T-helper 17 cell (primary cell): ENCODE measurements around the gene TDRD9. TPM values are rescaled to one million over a fixed set of nuclear protein-coding genes. Genes with fewer than 3 reads are reported as not detected.
"Not testable (repeated sequence)": the region's sequence is repeated elsewhere in the genome, so short reads cannot be mapped to it uniquely, and the experiment has no call there.

Experiments used
- ATAC-seq: fragments of 150-1000 bp; cut with Tn5 transposase; 2 replicates; pipeline ENCODE4 v1.10.0; 2021; ENCODE audit warnings: mild to moderate bottlenecking, moderate library complexity
- DNase-seq, 3 donors: peaks; one replicate each; pipeline versions ENCODE4 v3.0.0 to v3.0.0-alpha.2; 2020 to 2021
- H3K9me3 ChIP-seq: one replicate; pipeline ENCODE4 v1.7.0; 2013; ENCODE audit warnings: low read length, mild to moderate bottlenecking; ENCODE audit not compliant: control insufficient read depth, poor library complexity, severe bottlenecking
- H3K27ac Mint-ChIP-seq: one replicate; pipeline ENCODE4 v1.8.0; 2022; ENCODE audit warnings: mild to moderate bottlenecking, moderate library complexity, mixed read lengths
- H3K27me3 Mint-ChIP-seq: one replicate; pipeline ENCODE4 v1.8.0; 2022; ENCODE audit warnings: mixed read lengths
- H3K36me3 Mint-ChIP-seq: one replicate; pipeline ENCODE4 v1.8.0; 2022; ENCODE audit warnings: low read depth, mixed read lengths
- H3K4me1 Mint-ChIP-seq: one replicate; pipeline ENCODE4 v1.8.0; 2022; ENCODE audit warnings: mild to moderate bottlenecking, mixed read lengths
- H3K4me3 Mint-ChIP-seq: one replicate; pipeline ENCODE4 v1.8.0; 2022; ENCODE audit warnings: mild to moderate bottlenecking, moderate library complexity, mixed read lengths
- total RNA-seq, 4 donors: library from RNA in 2 of 4; stranded (reverse) in 2 of 4; gene quantifications; one replicate each; pipeline ENCODE4 v1.2.3 and lab custom pipeline; 2022 to 2026

The TDRD9 gene
- total RNA-seq, 2 donors from 2014 or later = 1.0 TPM; not detected in 1

DNA sequence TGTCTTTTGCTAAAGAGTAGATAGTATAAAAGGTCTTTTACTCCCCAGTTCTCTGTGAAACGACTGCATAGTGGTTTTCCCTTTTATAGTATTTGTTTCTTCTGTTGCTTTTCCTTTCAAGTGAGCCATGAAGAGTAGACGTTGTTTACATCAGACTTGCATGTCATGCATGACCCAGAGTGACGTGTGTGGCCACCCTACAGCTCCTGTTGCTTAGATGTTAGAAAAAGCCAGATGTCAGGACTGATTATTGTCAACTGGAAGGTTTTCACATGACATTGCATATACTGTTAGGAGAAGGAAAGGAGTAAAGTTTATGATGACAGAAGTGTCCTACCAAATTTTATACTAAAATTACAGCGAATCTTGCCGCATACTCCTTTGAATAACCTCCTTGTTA is 15.4 kb downstream of the TDRD9 start:
- H3K4me3 Mint-ChIP-seq = no peak overlapping the region
- no peaks in the 10 kb centered on the region for H3K9me3 ChIP-seq
- H3K4me1 Mint-ChIP-seq = no peaks in the 10 kb centered on the region
- H3K27me3 Mint-ChIP-seq = peaks cover 62% of the 10 kb centered on the region
- DNase-seq (no peak), ATAC-seq (no peak)
- peaks cover 2% of the 10 kb centered on the region for H3K36me3 Mint-ChIP-seq
- no peak overlapping the region for H3K27ac Mint-ChIP-seq

DNA sequence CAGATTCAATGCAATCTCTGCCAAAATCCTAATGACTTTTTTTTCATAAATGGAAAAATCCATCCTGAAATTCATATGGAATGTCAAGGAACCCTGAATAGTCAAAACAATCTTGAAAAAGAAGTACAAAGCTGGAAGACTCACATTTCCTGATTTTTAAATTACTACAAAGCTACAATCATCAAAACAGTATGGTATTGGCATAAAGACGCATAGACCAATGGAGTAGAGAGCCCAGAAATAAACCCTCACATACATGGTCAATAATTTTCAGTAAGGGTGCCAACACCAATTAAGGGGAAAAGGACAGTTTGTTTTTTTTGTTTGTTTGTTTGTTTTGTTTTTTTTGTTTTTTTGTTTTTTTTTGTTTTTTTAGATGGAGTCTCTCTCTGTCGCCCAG is 18.7 kb downstream of the TDRD9 start:
- no peak overlapping the region for H3K4me3 Mint-ChIP-seq
- H3K27me3 Mint-ChIP-seq = peaks cover 65% of the 10 kb centered on the region
- H3K4me1 Mint-ChIP-seq = no peaks in the 10 kb centered on the region
- DNase-seq = no peak
- no peak for ATAC-seq
- no peak overlapping the region for H3K27ac Mint-ChIP-seq
- H3K36me3 Mint-ChIP-seq = peaks cover 2% of the 10 kb centered on the region
- no peaks in the 10 kb centered on the region for H3K9me3 ChIP-seq

DNA sequence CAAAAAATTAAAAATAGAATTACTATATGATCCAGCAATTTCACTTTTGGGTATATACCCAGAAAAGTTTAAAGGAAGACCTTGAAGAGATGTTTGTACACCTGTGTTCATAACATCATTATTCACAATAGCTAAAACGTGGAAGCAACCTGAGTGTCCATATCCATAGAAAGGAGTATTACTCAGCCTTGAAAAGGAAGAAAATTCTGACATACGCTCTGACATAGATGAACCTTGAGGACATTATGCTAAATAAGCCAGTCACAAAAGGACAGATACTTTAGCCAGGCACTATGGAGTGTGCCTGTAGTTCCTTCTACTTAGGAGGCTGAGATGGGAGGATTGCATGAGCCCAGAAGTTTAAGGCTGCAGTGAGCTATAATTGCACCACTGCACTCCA is 20.2 kb downstream of the TDRD9 start:
- Mint-ChIP-seq H3K4me1 (no peaks in the 10 kb centered on the region), H3K27me3 (peaks cover 65% of the 10 kb centered on the region), H3K36me3 (peaks cover 2% of the 10 kb centered on the region), H3K27ac (no peak overlapping the region), H3K4me3 (no peak overlapping the region)
- H3K9me3 ChIP-seq = no peaks in the 10 kb centered on the region
- DNase-seq (no peak), ATAC-seq (no peak)

DNA sequence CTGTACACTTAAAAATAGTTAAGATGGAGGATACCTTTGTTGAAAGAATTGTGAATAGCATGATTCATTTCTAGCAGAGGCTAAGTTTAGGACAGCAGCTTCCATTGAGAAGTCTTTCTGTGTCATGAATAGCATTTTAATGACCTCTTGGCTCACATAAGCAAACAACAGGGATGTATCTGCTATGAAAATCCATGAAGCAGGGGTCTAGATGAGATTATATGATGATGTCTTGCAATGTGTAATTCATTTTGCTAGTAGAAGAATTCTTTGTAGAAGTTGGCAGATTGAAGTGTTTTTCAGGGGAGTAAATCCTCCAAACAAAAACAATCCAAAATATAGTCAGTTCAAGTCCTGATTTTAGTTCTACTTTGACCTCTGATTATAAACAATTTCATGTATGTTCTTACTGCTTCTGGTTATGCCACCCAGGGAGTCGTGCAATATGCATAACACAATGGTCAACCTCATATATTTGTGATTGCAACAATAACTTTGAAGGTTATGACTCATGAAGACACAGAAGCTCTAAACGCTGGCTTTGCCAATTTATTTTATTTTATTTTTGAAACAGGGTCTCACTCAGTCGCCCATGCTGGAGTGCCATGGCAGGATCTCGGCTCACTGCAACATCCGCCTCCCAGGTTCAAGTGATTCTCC is 21.0 kb downstream of the TDRD9 start:
- peaks cover 65% of the 10 kb centered on the region for H3K27me3 Mint-ChIP-seq

DNA sequence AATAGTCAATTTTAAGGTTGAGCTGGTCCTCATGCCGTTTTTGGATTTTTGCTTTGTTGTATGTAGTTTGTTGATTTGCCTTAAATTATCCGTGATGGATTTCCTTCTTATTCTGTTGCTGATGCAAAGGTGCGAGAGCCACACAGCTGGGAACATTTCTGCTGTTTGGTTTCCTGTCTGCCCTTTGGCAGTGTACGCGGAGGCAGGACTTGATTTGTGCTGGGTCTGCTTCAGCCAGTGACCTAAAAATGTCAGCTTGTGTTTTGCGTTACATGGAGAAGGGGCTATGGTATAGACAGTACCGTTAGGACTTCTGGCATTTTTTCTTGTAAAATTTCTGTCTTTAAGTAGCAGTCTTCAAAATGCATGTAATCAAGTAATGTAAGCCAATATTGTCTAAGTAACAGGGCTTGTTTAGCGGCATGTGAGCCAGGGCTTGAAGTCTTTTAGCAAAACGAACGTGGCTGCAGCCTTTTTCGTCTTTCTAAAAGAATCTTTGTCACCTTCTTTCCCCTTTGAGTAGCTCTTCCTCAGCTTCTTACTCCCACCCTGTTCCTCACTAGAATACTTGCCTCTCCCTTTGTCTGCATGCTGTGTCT is 32.3 kb downstream of the TDRD9 start:
- ATAC-seq (no peak), DNase-seq (no peak)
- peaks cover 3% of the 10 kb centered on the region for H3K4me1 Mint-ChIP-seq
- no peaks in the 10 kb centered on the region for H3K9me3 ChIP-seq
- no peak overlapping the region for H3K27ac Mint-ChIP-seq
- peaks cover 30% of the 10 kb centered on the region for H3K27me3 Mint-ChIP-seq
- H3K4me3 Mint-ChIP-seq = no peak overlapping the region
- peaks cover 3% of the 10 kb centered on the region for H3K36me3 Mint-ChIP-seq

More for the DNA sequence above, 21.0 kb downstream of the TDRD9 start:
- Mint-ChIP-seq H3K36me3 (peaks cover 3% of the 10 kb centered on the region), H3K4me3 (no peak overlapping the region), H3K27ac (no peak overlapping the region), H3K4me1 (no peaks in the 10 kb centered on the region)
- DNase-seq (no peak), ATAC-seq (no peak)
- no peaks in the 10 kb centered on the region for H3K9me3 ChIP-seq

DNA sequence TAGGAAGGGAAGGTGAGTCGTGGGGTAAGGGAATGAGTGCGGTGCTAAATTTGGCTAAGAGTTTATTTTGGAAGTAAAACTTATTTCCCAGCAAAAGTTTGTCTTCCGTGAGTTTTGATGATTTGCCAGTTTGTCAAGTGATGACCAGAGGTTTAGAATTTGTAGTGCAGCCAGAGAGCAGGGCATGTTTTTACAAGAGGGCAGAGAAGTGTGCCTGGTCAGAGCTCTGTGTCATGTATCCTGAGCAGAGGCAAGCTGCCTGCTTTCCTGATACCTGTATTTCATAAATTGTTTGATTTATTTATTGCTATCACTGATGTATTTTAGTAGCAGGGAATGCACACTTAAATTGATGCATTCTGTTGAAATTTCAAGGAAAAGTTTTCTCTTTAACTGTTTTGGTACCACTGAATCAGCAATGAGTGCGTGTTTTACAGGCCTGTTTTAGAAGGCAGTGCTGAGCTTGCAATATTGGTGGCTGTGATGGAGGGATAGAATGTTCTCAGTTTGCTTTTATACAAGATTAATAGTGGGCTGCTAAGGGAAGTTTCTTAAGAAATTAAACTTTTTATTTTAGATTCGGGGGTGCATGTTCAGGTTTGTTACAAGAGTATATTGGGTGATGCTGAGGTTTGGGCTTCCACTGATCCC is 33.8 kb downstream of the TDRD9 start:
- no peaks in the 10 kb centered on the region for H3K9me3 ChIP-seq
- Mint-ChIP-seq H3K4me3 (no peak overlapping the region), H3K4me1 (peaks cover 3% of the 10 kb centered on the region), H3K27ac (no peak overlapping the region), H3K36me3 (peaks cover 3% of the 10 kb centered on the region), H3K27me3 (peaks cover 34% of the 10 kb centered on the region)
- ATAC-seq = no peak
- DNase-seq = no peak

DNA sequence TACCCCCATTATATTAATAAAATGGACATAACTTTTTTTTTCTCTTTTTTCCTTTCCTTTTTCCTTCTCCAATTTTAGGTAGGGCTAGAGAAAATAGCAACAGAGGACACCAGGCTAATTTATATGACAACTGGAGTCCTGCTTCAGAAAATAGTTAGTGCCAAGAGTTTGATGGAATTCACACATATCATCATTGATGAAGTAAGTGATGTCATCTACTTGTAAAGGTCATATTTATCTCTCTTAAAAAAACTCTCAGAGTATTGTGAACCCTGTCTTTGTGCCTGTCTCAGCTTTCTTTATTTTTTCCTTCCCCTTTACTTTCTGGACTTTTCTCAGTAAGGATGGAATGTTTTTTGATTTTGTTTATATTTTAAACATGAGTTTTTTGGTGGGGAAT is 38.4 kb downstream of the TDRD9 start:
- Mint-ChIP-seq H3K27me3 (peaks cover 40% of the 10 kb centered on the region), H3K4me1 (peaks cover 3% of the 10 kb centered on the region), H3K36me3 (peaks cover 1% of the 10 kb centered on the region), H3K27ac (no peak overlapping the region), H3K4me3 (no peak overlapping the region)
- H3K9me3 ChIP-seq = no peaks in the 10 kb centered on the region
- ATAC-seq = no peak
- DNase-seq = no peak

DNA sequence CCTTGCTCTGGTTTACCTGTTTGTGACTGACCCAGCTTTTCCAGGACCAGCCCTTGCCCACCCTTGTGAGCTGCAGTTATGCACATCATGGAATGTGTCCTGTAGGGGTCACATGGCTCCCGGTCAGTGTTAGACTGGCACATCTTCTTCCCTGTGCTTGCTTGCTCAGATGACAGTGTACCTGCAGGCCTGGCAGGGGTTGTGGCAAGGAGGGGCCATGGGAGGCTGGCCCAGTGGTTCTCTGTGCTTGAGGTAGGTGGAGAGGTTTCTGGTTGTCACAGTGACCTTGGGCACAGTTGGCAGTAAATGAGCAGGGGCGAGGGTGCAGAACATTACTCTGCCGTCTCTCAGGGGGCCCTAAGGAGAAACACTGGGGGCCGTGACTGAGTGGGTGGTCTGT is 41.7 kb downstream of the TDRD9 start:
- H3K36me3 Mint-ChIP-seq = no peaks in the 10 kb centered on the region

DNA sequence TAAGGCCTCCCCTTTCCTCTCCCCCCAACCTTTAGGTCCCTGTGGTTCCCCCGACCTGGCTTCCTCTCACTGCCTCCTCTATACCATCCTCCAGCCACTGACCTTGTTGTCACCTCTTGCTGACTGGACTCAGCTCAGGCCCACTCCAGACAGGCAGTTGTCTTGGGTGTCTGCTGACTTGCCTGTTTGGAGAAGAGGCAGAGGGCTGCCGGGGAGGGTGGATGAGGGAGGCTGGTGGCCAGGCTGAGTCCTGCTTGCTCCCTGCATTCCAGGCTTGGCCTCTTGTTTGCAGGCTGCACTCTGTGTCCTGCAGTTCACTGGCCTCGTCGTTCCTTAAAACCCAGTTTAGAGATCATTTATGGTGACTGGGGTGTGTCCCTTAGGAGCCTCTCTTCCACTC is 45.1 kb downstream of the TDRD9 start:
- Mint-ChIP-seq H3K4me1 (no peaks in the 10 kb centered on the region), H3K27ac (no peak overlapping the region), H3K27me3 (peaks cover 30% of the 10 kb centered on the region), H3K4me3 (no peak overlapping the region), H3K36me3 (no peaks in the 10 kb centered on the region)
- DNase-seq = no peak
- no peaks in the 10 kb centered on the region for H3K9me3 ChIP-seq
- ATAC-seq = no peak

More for the DNA sequence above, 41.7 kb downstream of the TDRD9 start:
- no peak overlapping the region for H3K27ac Mint-ChIP-seq
- H3K4me1 Mint-ChIP-seq = no peaks in the 10 kb centered on the region
- H3K9me3 ChIP-seq = no peaks in the 10 kb centered on the region
- no peak overlapping the region for H3K4me3 Mint-ChIP-seq
- DNase-seq = no peak
- H3K27me3 Mint-ChIP-seq = peaks cover 34% of the 10 kb centered on the region
- no peak for ATAC-seq

DNA sequence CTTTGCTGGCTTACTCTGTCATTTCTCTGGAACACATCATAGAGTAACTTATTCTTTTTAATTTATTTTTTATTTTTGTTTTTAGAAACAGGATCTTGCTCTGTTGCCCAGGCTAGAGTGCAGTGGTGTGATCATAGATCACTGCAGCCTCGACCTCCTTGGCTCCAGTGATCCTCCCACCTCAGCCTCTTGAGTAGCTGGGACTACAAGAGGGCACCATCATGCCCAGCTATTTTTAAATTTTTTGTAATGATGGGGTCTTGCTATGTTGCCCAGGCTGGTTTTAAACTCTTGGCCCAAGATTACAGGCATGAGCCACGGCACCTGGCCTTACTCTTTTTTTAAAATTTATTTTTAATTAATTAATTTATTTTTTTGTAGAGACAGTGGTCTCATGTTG is 46.3 kb downstream of the TDRD9 start:
- no peaks in the 10 kb centered on the region for H3K9me3 ChIP-seq
- no peak overlapping the region for H3K4me3 Mint-ChIP-seq
- DNase-seq (no peak), ATAC-seq (no peak)
- no peaks in the 10 kb centered on the region for H3K36me3 Mint-ChIP-seq
- no peaks in the 10 kb centered on the region for H3K4me1 Mint-ChIP-seq
- H3K27ac Mint-ChIP-seq = no peak overlapping the region
- peaks cover 25% of the 10 kb centered on the region for H3K27me3 Mint-ChIP-seq

DNA sequence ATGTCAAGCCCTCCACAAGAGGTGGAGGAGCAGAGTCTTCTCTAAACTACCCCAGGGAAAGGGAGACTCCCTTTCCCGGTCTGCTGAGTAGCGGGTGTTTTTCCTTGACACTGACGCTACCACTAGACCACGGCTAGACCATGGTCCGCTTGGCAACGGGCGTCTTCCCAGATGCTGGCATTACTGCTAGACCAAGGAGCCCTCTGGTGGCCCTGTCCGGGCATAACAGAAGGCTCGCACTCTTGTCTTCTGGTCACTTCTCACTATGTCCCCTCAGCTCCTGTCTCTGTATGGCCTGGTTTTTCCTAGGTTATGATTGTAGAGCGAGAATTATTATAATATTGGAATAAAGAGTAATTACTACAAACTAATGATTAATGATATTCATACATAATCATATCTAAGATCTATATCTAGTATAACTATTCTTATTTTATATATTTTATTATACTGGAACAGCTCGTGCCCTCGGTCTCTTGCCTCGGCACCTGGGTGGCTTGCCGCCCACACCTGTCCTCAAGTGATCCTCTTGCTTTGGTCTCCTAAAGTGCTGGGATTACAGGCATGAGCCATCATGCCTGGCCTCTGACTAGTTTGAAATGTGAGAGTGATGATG is 52.5 kb downstream of the TDRD9 start:
- H3K36me3 Mint-ChIP-seq, H3K9me3 ChIP-seq, H3K4me3 Mint-ChIP-seq, ATAC-seq, H3K4me1 Mint-ChIP-seq, H3K27ac Mint-ChIP-seq, DNase-seq: not testable (repeated sequence)
- H3K27me3 Mint-ChIP-seq = peaks cover 42% of the 10 kb centered on the region

DNA sequence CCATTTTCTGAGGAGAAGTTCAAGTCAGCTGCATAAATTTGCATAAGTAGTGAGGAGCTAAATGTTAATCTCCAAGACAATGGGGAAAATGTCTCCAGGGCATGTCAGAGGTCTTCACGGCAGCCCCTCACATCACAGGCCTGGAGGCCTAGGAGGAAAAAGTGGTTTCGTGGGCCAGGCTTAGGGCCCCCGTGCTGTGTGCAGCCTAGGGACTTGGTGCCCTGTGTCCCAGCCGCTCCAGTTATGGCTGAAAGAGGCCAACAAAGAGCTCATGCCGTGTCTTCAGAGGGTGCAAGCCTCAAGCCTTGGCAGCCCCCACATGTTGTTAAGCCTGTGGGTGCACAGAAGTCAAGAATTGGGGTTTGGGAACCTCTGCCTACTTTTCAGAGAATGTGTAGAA is 55.9 kb downstream of the TDRD9 start:
- Mint-ChIP-seq H3K4me1 (no peaks in the 10 kb centered on the region), H3K4me3 (no peak overlapping the region), H3K36me3 (peaks cover 6% of the 10 kb centered on the region), H3K27me3 (peaks cover 30% of the 10 kb centered on the region), H3K27ac (no peak overlapping the region)
- H3K9me3 ChIP-seq = no peaks in the 10 kb centered on the region
- DNase-seq = no peak
- no peak for ATAC-seq

DNA sequence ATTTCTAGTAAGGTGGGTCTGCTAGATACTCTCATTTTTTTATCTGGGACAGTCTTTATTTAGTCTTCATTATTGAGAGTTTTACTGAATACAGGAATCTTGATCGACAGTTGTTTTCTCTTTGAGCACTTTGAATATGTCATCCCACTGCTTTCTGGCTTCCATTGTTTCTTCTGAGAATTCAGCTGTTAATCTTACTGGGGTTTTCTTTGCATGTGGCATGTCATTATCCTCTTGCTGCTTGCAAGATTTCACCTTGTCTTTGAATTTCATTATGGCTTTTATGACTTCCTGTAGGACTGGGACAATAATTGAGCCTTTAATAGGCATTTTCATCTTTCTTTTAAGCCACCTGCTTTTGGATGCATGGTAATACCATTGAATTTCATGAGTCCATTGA is 60.8 kb downstream of the TDRD9 start:
- ATAC-seq (no peak), DNase-seq (no peak)
- peaks cover 2% of the 10 kb centered on the region for H3K36me3 Mint-ChIP-seq
- H3K4me3 Mint-ChIP-seq = no peak overlapping the region
- peaks cover 3% of the 10 kb centered on the region for H3K4me1 Mint-ChIP-seq
- no peaks in the 10 kb centered on the region for H3K9me3 ChIP-seq
- H3K27ac Mint-ChIP-seq = no peak overlapping the region
- H3K27me3 Mint-ChIP-seq = peaks cover 27% of the 10 kb centered on the region
